Activated T-helper 2 cell treated with anti-CD3 and anti-CD28 coated beads, Interferon-gamma antibody, Interleukin-2, Interleukin-4, amounts not matched to agents 10 μg/mL and 5 μg/mL and 100 μg/mL, durations not matched to agents 14 hours and 24 hours and 36 hours (primary cell): ENCODE results near the gene ZC3H15. TPM values are rescaled to one million over a fixed set of nuclear protein-coding genes. Genes with fewer than 3 reads are reported as not detected.
"Not testable (repeated sequence)": the region's sequence is repeated elsewhere in the genome, so short reads cannot be mapped to it uniquely, and the experiment has no call there.

Source experiments
- DNase-seq: peaks from one replicate; pipeline ENCODE4 v3.0.0; 2021; ENCODE audit warnings: low spot score
- H3K27ac Mint-ChIP-seq: one replicate; pipeline ENCODE4 v1.8.0; 2021; ENCODE audit warnings: mixed read lengths
- H3K27me3 Mint-ChIP-seq: one replicate; pipeline ENCODE4 v1.8.0; 2021; ENCODE audit warnings: low read depth, mixed read lengths
- H3K36me3 Mint-ChIP-seq: one replicate; pipeline ENCODE4 v1.8.0; 2021; ENCODE audit warnings: low read depth, mixed read lengths
- H3K4me1 Mint-ChIP-seq: one replicate; pipeline ENCODE4 v1.8.0; 2021; ENCODE audit warnings: low read depth, mixed read lengths
- H3K4me3 Mint-ChIP-seq: one replicate; pipeline ENCODE4 v1.8.0; 2021; ENCODE audit warnings: low read depth, mild to moderate bottlenecking, moderate library complexity, mixed read lengths
- H3K9me3 Mint-ChIP-seq: one replicate; pipeline ENCODE4 v1.8.0; 2021; ENCODE audit warnings: mixed read lengths
- intact Hi-C: fragments of 100-400 bp; cut with micrococcal nuclease; formaldehyde crosslinking; loops from one replicate; pipeline ENCODE4 v1.15.1; 2023
- total RNA-seq: library from RNA; stranded (reverse); gene quantifications from 2 replicates; pipeline ENCODE4 v1.2.3, GENCODE V29; 2022

Gene ZC3H15
- total RNA-seq, 1 donor from 2014 or later, result 93.6 TPM

GRCh38 chr2:186508263-186508662 is 22.2 kb downstream of the ZC3H15 start:
- Mint-ChIP-seq H3K9me3 (no peaks in the 10 kb centered on the region), H3K27me3 (no peaks in the 10 kb centered on the region), H3K27ac (no peak overlapping the region), H3K4me3 (no peak overlapping the region), H3K36me3 (peaks cover 56% of the 10 kb centered on the region), H3K4me1 (peaks cover 2% of the 10 kb centered on the region)
- no peak for DNase-seq
- intact Hi-C loops, result no loop called here

DNA sequence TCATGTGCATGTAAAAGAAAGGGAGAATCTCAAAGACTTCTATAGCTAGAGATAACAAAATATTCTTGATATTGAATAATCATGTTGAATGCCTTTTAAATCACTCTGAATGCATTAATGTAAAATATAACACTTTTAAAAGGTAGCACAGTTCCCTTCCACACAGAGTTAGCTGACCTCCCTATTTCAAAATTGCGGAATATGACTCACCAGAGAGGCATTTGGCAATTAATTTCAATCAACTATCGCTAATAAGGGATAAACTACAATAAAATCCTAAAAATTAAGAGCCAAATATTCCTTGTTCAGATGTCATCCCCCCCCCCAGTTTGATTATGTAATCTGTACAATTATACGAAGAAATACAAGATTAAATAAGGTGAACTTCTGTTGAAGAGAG is 29.3 kb downstream of the ZC3H15 start:
- H3K4me1 Mint-ChIP-seq, result peaks cover 1% of the 10 kb centered on the region
- DNase-seq, result no peak
- intact Hi-C loops, result no loop called here
- H3K4me3 Mint-ChIP-seq, result no peak overlapping the region
- H3K27me3 Mint-ChIP-seq, result no peaks in the 10 kb centered on the region
- H3K9me3 Mint-ChIP-seq, result no peaks in the 10 kb centered on the region
- peaks cover 32% of the 10 kb centered on the region for H3K36me3 Mint-ChIP-seq
- H3K27ac Mint-ChIP-seq, result no peak overlapping the region

- no peak overlapping the region for H3K27ac Mint-ChIP-seq
- no peaks in the 10 kb centered on the region for H3K27me3 Mint-ChIP-seq
- no peak for DNase-seq
Measured at GRCh38 chr2:186516396-186516795, 30.3 kb downstream of the ZC3H15 start.

DNA sequence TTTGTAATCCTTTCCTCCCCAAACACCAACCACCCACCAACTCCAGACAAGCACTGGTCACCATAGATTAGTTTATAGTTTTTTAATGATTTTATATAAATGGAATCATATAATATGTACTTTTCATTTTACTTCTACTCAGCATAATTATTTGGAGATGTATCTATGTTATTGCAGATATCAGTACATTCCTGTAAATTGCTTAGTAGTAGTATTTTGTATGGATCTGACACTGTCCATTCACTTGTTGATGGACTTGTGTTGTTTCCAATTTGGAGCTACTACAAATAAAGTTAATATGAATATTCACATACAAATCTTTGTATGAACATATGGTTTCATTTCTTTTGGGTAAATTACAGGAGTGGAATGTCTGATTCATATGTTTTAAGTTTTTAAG is 31.0 kb downstream of the ZC3H15 start:
- Mint-ChIP-seq H3K27ac (no peak overlapping the region), H3K4me1 (peaks cover 1% of the 10 kb centered on the region), H3K9me3 (no peaks in the 10 kb centered on the region), H3K36me3 (peaks cover 32% of the 10 kb centered on the region), H3K4me3 (no peak overlapping the region), H3K27me3 (no peaks in the 10 kb centered on the region)
- no peak for DNase-seq
- intact Hi-C loops, result no loop called here

More at GRCh38 chr2:186516396-186516795, 30.3 kb downstream of the ZC3H15 start:
- no peaks in the 10 kb centered on the region for H3K9me3 Mint-ChIP-seq
- intact Hi-C loops, result no loop called here
- no peak overlapping the region for H3K4me3 Mint-ChIP-seq
- peaks cover 32% of the 10 kb centered on the region for H3K36me3 Mint-ChIP-seq
- peaks cover 1% of the 10 kb centered on the region for H3K4me1 Mint-ChIP-seq

DNA sequence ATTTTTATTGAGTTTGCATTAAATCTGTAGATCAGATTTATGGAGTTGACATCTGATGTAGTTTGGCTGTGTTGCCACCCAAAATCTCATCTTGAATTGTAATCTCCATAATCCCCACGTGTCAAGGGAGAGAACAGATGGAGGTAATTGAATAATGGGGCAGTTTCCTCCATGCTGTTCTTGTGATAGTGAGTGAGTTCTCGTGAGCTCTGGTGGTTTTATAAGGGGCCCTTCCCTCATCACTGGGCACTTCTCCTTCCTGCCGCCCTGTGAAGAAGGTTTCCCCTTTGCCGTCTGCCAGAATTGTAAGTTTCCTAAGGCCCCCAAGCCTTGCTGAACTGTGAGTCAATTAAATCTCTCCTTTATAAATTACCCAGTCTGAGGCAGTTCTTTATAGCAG is 32.2 kb downstream of the ZC3H15 start:
- no peak overlapping the region for H3K27ac Mint-ChIP-seq
- peaks cover 32% of the 10 kb centered on the region for H3K36me3 Mint-ChIP-seq
- H3K27me3 Mint-ChIP-seq, result no peaks in the 10 kb centered on the region
- H3K9me3 Mint-ChIP-seq, result no peaks in the 10 kb centered on the region
- intact Hi-C loops, result no loop called here
- no peak for DNase-seq
- H3K4me1 Mint-ChIP-seq, result peaks cover 1% of the 10 kb centered on the region
- H3K4me3 Mint-ChIP-seq, result no peak overlapping the region

GRCh38 chr2:186518945-186519344 is 32.9 kb downstream of the ZC3H15 start:
- intact Hi-C loops, result no loop called here
- no peak overlapping the region for H3K4me3 Mint-ChIP-seq
- peaks cover 29% of the 10 kb centered on the region for H3K36me3 Mint-ChIP-seq
- no peaks in the 10 kb centered on the region for H3K9me3 Mint-ChIP-seq
- H3K4me1 Mint-ChIP-seq, result peaks cover 1% of the 10 kb centered on the region
- H3K27me3 Mint-ChIP-seq, result no peaks in the 10 kb centered on the region
- no peak overlapping the region for H3K27ac Mint-ChIP-seq
- DNase-seq, result no peak

- intact Hi-C loops, H3K27me3 Mint-ChIP-seq, H3K4me3 Mint-ChIP-seq, H3K4me1 Mint-ChIP-seq, H3K9me3 Mint-ChIP-seq, DNase-seq, H3K27ac Mint-ChIP-seq: not testable (repeated sequence)
- peaks cover 24% of the 10 kb centered on the region for H3K36me3 Mint-ChIP-seq
Measured at GRCh38 chr2:186521570-186522153, 35.6 kb downstream of the ZC3H15 start.

DNA sequence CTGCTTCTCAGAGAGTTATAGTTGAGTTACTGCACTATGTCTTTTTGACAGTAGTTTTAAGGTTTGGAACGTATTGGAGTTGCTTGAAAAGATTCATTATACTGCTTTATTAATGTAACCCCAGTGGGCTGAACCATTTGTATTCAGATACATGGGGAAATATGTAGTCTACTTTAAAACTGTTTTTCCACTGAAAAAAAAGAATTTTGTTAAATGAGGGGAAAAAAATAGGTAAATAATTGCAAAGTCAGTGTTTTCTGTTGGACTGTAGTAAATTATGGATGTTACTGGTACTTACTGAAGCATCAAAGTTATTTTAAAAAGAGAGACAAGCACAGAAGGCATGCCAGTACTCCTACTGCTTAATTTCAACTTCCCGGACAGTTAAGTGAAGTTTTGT is 36.4 kb downstream of the ZC3H15 start:
- no peak overlapping the region for H3K27ac Mint-ChIP-seq
- H3K27me3 Mint-ChIP-seq, result no peaks in the 10 kb centered on the region
- no peak for DNase-seq
- intact Hi-C loops, result no loop called here
- H3K4me3 Mint-ChIP-seq, result no peak overlapping the region
- peaks cover 19% of the 10 kb centered on the region for H3K36me3 Mint-ChIP-seq
- H3K4me1 Mint-ChIP-seq, result peaks cover 1% of the 10 kb centered on the region
- H3K9me3 Mint-ChIP-seq, result no peaks in the 10 kb centered on the region

DNA sequence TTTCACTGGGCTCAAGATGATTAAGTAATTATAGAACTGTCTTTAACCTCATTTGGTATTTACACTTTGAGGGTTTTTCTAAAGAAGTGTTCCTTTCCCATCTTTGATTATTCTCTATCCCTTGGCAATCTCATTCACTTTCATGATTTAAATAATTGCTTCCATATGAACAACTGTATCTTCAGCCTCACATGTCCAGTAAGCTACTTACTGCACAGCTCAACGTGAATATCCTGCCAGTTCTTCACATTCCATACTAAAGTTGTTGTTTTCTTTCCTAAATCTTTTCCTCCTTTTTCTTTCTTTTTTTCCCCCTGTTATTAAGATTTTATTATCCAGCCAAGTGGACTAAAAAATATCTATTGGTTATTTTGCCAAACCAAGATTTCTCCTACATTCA is 37.7 kb downstream of the ZC3H15 start:
- Mint-ChIP-seq H3K4me1 (no peaks in the 10 kb centered on the region), H3K36me3 (peaks cover 12% of the 10 kb centered on the region), H3K9me3 (no peaks in the 10 kb centered on the region), H3K27me3 (no peaks in the 10 kb centered on the region), H3K4me3 (no peak overlapping the region), H3K27ac (no peak overlapping the region)
- intact Hi-C loops, result no loop called here
- no peak for DNase-seq

DNA sequence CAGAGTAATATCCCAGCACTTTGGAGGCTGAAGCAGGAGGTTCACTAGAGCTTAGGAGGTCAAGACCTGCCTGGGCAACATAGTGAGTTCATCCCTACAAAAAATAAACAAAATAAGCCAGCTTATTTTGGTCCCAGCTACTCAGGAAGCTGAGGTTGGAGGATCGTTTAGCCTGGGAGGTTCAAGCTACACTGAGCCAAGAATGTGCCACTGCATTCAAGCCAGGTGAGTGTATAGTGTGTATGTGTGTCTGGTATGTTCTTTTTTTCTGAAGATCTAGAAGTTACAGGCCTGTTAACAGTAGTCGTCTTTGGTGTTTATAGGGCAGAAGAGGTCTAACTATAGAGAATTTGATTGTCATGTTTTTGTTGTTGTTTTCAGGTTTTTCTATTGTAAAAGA is 40.2 kb downstream of the ZC3H15 start:
- no peaks in the 10 kb centered on the region for H3K27me3 Mint-ChIP-seq
- H3K36me3 Mint-ChIP-seq, result peaks cover under 1% of the 10 kb centered on the region
- no peaks in the 10 kb centered on the region for H3K9me3 Mint-ChIP-seq
- intact Hi-C loops, result no loop called here
- no peaks in the 10 kb centered on the region for H3K4me1 Mint-ChIP-seq
- no peak for DNase-seq
- no peak overlapping the region for H3K27ac Mint-ChIP-seq
- no peak overlapping the region for H3K4me3 Mint-ChIP-seq

GRCh38 chr2:186530314-186530713 is 44.3 kb downstream of the ZC3H15 start:
- H3K4me1 Mint-ChIP-seq, result no peaks in the 10 kb centered on the region
- H3K36me3 Mint-ChIP-seq, result no peaks in the 10 kb centered on the region
- H3K27ac Mint-ChIP-seq, result no peak overlapping the region
- H3K9me3 Mint-ChIP-seq, result no peaks in the 10 kb centered on the region
- no peak overlapping the region for H3K4me3 Mint-ChIP-seq
- H3K27me3 Mint-ChIP-seq, result peaks cover 1% of the 10 kb centered on the region
- DNase-seq, result no peak
- intact Hi-C loops, result no loop called here

DNA sequence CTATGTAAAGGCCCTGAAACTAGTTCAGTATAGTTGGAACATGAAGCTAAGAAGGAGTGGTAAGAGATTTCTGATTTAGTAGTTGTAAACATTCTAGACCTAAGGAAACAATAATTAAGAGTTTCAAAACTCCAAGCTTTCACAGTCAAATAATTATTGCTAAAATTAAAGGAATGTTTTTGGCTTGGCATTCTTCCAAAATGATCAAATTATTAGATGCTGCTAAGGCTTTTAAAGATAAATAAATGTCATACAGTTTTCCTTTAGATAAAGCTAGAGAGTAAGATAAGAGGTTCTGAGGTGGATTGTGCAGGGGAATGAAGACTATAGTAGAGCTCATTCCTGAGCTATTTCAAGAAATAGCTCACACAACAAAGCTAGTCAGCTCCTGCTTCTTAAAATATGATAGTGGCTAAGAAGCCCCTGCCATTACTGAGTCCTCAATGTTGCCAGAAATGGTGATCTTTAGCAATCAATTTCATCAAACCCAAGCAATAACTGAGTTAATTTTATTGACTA is 45.3 kb downstream of the ZC3H15 start:
- intact Hi-C loops, result no loop called here
- Mint-ChIP-seq H3K4me3 (no peak overlapping the region), H3K27me3 (peaks cover 3% of the 10 kb centered on the region), H3K27ac (no peak overlapping the region), H3K9me3 (no peaks in the 10 kb centered on the region), H3K36me3 (no peaks in the 10 kb centered on the region), H3K4me1 (no peaks in the 10 kb centered on the region)
- no peak for DNase-seq

DNA sequence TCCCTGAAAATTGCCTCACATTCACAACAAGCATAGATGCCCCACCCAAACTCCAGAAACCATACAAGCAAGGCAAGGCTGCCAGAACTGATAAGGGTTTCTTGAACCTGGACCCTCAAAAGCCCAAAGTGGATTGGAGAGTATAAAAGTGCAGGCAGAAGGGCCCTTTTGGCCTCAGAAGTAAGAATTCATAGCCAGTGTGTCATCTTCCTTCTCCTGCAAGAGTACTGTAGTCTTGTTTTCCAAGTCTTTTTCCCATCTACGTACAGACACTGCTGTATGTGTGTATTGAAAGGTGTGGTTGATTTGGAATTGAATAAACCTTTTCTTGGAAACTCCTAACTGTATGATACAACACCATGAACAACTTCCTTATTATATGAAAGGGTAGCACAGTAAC is 46.8 kb downstream of the ZC3H15 start:
- Mint-ChIP-seq H3K4me1 (no peaks in the 10 kb centered on the region), H3K27ac (no peak overlapping the region), H3K4me3 (no peak overlapping the region), H3K27me3 (peaks cover 3% of the 10 kb centered on the region), H3K9me3 (no peaks in the 10 kb centered on the region), H3K36me3 (no peaks in the 10 kb centered on the region)
- intact Hi-C loops, result no loop called here
- DNase-seq, result no peak

DNA sequence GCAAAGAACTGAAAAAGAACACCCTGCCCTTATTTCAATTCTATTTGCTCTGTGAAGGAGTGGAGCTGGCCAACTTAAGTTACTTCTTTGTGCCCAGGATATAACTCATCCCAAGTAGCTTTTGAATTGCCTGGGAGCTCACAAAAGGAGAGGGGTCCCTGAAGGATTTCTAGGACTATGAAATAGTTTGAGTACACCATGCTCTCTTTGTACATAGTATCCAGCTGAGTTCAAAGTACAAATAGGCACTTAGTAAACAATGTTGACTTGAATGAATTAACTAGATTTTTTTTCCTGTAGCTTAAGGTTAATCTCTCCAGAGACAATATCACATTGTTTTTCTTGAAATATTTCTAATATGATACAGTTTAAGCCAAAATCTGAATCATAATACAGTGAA is 47.7 kb downstream of the ZC3H15 start:
- intact Hi-C loops, result no loop called here
- no peak overlapping the region for H3K27ac Mint-ChIP-seq
- H3K4me1 Mint-ChIP-seq, result no peaks in the 10 kb centered on the region

More for the DNA sequence above, 47.7 kb downstream of the ZC3H15 start:
- H3K36me3 Mint-ChIP-seq, result no peaks in the 10 kb centered on the region
- no peak overlapping the region for H3K4me3 Mint-ChIP-seq
- H3K27me3 Mint-ChIP-seq, result peaks cover 3% of the 10 kb centered on the region
- H3K9me3 Mint-ChIP-seq, result no peaks in the 10 kb centered on the region
- no peak for DNase-seq
